Measurements from ENCODE around the gene SPSB4.

GRCh38 chr3:141104151-141104821, 53.1 kb downstream of the SPSB4 start:
- TF ChIP-seq ZNF202 (tag by site-specific recombination; IDR thresholded peaks at IDR 0.05; ENCODE audit: borderline replicate concordance) (no peak), ZNF830 (tag by site-specific recombination; IDR thresholded peaks at IDR 0.05; ENCODE audit: low read depth) (no peak), CTCF (tag by site-specific recombination; IDR thresholded peaks at IDR 0.05) (no peak), ZBTB10 (tag by site-specific recombination; IDR thresholded peaks at IDR 0.05) (no peak), ZNF239 (tag by site-specific recombination; IDR thresholded peaks at IDR 0.05) (no peak), ZNF510 (tag by site-specific recombination; IDR thresholded peaks at IDR 0.05; ENCODE audit: insufficient replicate concordance) (no peak), ZNF404 (tag by site-specific recombination; IDR thresholded peaks at IDR 0.05) (no peak), PRDM6 (tag by site-specific recombination; IDR thresholded peaks at IDR 0.05) (no peak), ZBTB8A (tag by site-specific recombination; IDR thresholded peaks at IDR 0.05) (no peak), ZNF274 (IDR thresholded peaks at IDR 0.05; ENCODE audit: low read length) (no peak), ZNF274 (tag by site-specific recombination; IDR thresholded peaks at IDR 0.05; ENCODE audit: borderline replicate concordance) (no peak), ZNF639 (tag by site-specific recombination; IDR thresholded peaks at IDR 0.05) (no peak), ZNF292 (tag by site-specific recombination; IDR thresholded peaks at IDR 0.05; ENCODE audit: borderline replicate concordance, low read depth) (no peak)
